ENCODE results near the gene TTC39C.

DNA sequence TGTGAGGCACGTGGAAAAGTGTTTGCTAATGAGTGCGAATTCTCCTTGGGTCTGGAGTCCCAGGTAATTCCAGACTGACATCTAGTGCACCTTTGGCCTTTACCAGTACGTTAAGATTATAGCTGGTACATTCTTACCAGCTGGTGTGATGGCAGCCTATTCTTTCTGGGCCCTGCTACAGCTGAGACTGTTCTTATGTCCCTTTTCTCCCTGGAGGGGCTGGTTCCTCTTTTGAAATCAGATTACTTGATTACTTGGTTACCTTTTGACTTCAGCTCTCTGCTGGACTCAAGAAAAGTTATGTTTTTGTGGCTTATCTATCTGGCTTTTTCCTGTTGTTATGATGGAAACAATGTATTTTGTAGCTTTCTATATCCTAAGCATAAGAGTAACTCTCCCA, 138.8 kb downstream of the TTC39C start:
- TF ChIP-seq, protein P1, sequence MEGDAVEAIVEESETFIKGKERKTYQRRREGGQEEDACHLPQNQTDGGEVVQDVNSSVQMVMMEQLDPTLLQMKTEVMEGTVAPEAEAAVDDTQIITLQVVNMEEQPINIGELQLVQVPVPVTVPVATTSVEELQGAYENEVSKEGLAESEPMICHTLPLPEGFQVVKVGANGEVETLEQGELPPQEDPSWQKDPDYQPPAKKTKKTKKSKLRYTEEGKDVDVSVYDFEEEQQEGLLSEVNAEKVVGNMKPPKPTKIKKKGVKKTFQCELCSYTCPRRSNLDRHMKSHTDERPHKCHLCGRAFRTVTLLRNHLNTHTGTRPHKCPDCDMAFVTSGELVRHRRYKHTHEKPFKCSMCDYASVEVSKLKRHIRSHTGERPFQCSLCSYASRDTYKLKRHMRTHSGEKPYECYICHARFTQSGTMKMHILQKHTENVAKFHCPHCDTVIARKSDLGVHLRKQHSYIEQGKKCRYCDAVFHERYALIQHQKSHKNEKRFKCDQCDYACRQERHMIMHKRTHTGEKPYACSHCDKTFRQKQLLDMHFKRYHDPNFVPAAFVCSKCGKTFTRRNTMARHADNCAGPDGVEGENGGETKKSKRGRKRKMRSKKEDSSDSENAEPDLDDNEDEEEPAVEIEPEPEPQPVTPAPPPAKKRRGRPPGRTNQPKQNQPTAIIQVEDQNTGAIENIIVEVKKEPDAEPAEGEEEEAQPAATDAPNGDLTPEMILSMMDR (conservative IDR thresholded peaks at IDR 0.05) = no peak
- TF ChIP-seq ZFX (IDR thresholded peaks at IDR 0.05) = no peak
